Thyroid gland (tissue), 4 donors: ENCODE data around the gene BGLAP.

ENCODE experiments used
- CTCF ChIP-seq, 6 experiments: fragments of 200-600 bp in 3 of 6; fragments of 450-650 bp in 3 of 6; sonication (generic) in 3 of 6; IDR thresholded peaks; one replicate each; pipeline ENCODE4 v1.5.1; 2016 to 2019; ENCODE audit warnings: antibody characterized with exemption in 6 of 6, mild to moderate bottlenecking in 2 of 6, inconsistent platforms in 1 of 6, moderate library complexity in 1 of 6
- POLR2A ChIP-seq, 2 donors: fragments of 450-650 bp; IDR thresholded peaks; one replicate each; pipeline ENCODE4 v1.6.1; 2017; ENCODE audit warnings: antibody characterized with exemption in 2 of 2, mild to moderate bottlenecking in 2 of 2, moderate library complexity in 1 of 2

- TF ChIP-seq CTCF (IDR thresholded peaks at IDR 0.05) (no peak), POLR2A (IDR thresholded peaks at IDR 0.05) (no peak)
These were observed 48.8 kb upstream of the BGLAP start for GRCh38 chr1:156193208-156193487.
